GM19023 (cell line): ENCODE data around the gene CRNKL1.

ENCODE experiments used
- ATAC-seq: cut with Tn5 transposase; IDR thresholded peaks from one replicate; pipeline ENCODE4 v1.9.1; 2021; ENCODE audit warnings: mild to moderate bottlenecking, moderate library complexity; ENCODE audit not compliant: unreplicated experiment

The CRNKL1 gene

DNA sequence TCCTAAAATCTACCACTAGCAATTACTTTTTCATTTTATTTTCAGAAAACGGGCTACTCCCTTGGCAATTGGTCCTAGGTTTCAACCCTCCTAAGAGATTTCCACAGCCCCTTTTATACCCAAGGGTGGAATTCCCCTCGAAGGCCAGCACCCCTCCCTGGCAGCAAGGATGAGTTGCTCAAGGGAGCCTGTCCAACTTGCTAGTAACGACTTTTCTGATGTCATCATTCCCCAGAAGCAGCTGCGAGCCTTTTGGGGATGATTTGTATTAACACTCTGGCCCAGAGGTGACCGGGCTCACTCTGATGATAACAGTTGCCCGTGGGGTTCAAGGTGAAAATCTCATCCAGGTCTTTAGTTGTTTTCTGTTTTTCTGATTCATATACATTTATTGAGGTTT lies 65.8 kb downstream of the CRNKL1 start:
- ATAC-seq = no peak
